ENCODE data around the gene GIGYF2.

The GIGYF2 gene, protein sequence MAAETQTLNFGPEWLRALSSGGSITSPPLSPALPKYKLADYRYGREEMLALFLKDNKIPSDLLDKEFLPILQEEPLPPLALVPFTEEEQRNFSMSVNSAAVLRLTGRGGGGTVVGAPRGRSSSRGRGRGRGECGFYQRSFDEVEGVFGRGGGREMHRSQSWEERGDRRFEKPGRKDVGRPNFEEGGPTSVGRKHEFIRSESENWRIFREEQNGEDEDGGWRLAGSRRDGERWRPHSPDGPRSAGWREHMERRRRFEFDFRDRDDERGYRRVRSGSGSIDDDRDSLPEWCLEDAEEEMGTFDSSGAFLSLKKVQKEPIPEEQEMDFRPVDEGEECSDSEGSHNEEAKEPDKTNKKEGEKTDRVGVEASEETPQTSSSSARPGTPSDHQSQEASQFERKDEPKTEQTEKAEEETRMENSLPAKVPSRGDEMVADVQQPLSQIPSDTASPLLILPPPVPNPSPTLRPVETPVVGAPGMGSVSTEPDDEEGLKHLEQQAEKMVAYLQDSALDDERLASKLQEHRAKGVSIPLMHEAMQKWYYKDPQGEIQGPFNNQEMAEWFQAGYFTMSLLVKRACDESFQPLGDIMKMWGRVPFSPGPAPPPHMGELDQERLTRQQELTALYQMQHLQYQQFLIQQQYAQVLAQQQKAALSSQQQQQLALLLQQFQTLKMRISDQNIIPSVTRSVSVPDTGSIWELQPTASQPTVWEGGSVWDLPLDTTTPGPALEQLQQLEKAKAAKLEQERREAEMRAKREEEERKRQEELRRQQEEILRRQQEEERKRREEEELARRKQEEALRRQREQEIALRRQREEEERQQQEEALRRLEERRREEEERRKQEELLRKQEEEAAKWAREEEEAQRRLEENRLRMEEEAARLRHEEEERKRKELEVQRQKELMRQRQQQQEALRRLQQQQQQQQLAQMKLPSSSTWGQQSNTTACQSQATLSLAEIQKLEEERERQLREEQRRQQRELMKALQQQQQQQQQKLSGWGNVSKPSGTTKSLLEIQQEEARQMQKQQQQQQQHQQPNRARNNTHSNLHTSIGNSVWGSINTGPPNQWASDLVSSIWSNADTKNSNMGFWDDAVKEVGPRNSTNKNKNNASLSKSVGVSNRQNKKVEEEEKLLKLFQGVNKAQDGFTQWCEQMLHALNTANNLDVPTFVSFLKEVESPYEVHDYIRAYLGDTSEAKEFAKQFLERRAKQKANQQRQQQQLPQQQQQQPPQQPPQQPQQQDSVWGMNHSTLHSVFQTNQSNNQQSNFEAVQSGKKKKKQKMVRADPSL (N-terminal part only)

DNA sequence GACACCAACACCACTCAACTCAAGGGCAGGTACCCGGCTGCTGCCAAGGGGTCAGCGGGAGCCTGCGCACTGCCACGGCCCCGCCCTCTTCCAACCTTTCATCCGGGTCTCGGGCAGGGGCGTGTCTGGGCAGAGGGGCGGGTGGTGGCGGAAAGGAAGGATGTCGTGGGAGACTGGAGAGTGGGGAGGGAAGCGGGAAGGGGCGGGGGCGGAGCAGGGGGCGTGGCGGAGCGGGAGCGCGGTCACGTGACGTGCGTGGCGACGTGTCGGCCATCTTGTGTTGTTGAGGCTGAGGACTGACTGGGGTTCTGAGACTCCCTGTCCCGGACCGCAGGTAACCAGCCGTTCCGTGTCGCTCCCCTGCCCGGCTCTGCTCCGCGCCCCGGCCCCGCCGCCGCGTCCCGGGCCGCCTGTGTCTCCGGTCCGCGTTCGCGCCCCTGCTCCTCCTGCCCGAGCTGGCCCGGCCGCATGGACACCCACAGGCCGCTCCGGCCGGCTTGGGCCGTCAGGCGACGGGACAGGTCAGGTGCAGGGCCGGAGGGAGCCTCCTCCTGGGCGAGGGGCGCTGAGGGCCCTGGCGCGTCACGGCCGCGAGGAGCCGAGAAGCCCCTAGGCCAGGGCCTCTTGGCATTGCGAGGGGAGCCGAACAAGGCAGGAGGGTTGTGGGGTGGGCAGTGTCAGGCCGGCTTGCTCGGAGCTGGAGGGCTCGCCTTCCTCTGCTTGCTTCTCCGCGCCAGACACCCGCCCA, at the start of gene GIGYF2:
Gene GIGYF2, plus strand, starts transcription at position 273 of the 748 bp plus-strand sequence. CDS start 37,867 bp downstream, outside the sequence.
- H3K27ac ChIP-seq (ENCODE audit: low read length), result no peak within 1 kb of the TSS
- DNase-seq (ENCODE audit: low read depth, low spot score), result peak; percentile 80
- H3K4me3 ChIP-seq (ENCODE audit: low read length), result peak within 1 kb of the TSS; percentile 88
- H3K9me3 ChIP-seq (ENCODE audit: control insufficient read depth, insufficient read depth, low read length), result no peaks in the 10 kb centered on the region
- H3K36me3 ChIP-seq (ENCODE audit: control insufficient read depth, insufficient read depth, low read length), result no peaks in the 10 kb centered on the region
- H3K4me1 ChIP-seq (ENCODE audit: control insufficient read depth, insufficient read depth, low read length), result no peaks in the 10 kb centered on the region
- no CpG with 5 or more reads among the region's 71 CpGs for WGBS (ENCODE audit: insufficient coverage, insufficient read length)
- H3K27me3 ChIP-seq (ENCODE audit: control insufficient read depth, insufficient read depth, low read length), result no peaks in the 10 kb centered on the region

DNA sequence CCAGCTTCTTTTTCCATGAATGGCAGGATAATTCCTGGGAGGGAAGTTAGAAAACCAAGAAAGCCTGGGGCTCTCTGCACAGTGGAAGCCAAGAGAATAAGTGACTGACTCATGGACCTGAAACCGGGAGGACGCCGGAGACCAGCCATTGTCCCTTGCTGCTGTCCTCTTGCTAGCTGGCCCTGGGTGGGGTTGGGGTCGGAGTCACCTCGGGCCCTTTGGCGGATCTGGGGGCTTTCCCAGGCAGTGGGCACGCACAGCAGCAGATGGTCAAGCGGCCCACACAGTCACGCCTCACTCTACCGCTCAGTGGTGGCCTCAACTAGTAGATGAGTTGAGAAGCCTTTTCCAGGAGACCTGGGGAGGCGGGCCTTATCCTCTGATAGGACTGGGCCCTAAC, 48.1 kb upstream of the GIGYF2 start:
- Histone ChIP-seq H3K4me3 (ENCODE audit: low read length) (no peak overlapping the region), H3K36me3 (ENCODE audit: control insufficient read depth, insufficient read depth, low read length) (no peaks in the 10 kb centered on the region), H3K4me1 (ENCODE audit: control insufficient read depth, insufficient read depth, low read length) (no peaks in the 10 kb centered on the region; the same call in 1 of the 2 replicates), H3K27me3 (ENCODE audit: control insufficient read depth, insufficient read depth, low read length) (no peaks in the 10 kb centered on the region), H3K9me3 (ENCODE audit: control insufficient read depth, insufficient read depth, low read length) (no peaks in the 10 kb centered on the region), H3K27ac (ENCODE audit: low read length) (no peak overlapping the region)
- no peak for DNase-seq (ENCODE audit: low read depth, low spot score)
- WGBS (ENCODE audit: insufficient coverage, insufficient read length), result no CpG with 5 or more reads among the region's 11 CpGs

DNA sequence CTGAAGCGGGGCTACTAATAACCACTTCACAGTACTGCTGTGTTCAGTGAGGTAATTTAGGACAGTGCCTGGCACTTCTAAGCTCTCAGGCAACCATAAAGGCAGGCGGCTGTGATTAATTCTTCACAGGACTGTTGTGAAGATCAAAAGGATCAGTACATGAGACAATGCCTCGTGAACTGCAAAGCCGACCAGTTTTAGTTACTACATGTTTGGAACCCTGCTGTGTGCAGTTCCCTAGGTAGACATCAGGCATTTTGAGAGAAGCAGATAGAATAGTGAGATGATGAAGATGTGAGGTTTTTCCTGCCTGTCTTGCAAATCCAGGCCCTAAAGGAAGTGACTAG, 44.7 kb upstream of the GIGYF2 start:
- Histone ChIP-seq H3K27ac (ENCODE audit: low read length) (no peak overlapping the region), H3K36me3 (ENCODE audit: control insufficient read depth, insufficient read depth, low read length) (no peaks in the 10 kb centered on the region), H3K9me3 (ENCODE audit: control insufficient read depth, insufficient read depth, low read length) (no peaks in the 10 kb centered on the region), H3K4me1 (ENCODE audit: control insufficient read depth, insufficient read depth, low read length) (no peaks in the 10 kb centered on the region; the same call in 1 of the 2 replicates), H3K27me3 (ENCODE audit: control insufficient read depth, insufficient read depth, low read length) (no peaks in the 10 kb centered on the region), H3K4me3 (ENCODE audit: low read length) (no peak overlapping the region)
- no peak for DNase-seq (ENCODE audit: low read depth, low spot score)
- WGBS (ENCODE audit: insufficient coverage, insufficient read length), result no CpG with 5 or more reads among the region's 4 CpGs

DNA sequence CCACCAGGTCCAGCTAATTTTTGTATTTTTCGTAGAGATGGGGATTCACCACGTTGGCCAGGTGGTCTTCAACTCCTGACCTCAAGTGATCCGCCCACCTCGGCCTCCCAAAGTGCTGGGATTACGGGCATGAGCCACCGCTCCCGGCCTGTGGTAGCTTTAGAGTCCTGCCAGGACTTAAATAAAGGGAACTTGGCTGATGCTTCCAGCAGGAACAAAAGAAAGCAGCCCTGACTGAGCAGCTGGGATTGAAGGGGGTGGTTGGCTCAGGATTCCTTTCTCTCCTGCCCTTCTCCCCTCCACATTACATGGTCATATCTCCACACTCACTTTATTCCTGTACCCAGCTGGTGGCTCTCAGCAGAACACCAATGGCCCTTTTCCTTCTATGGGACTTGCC, 43.7 kb upstream of the GIGYF2 start:
- Histone ChIP-seq H3K9me3 (ENCODE audit: control insufficient read depth, insufficient read depth, low read length) (no peaks in the 10 kb centered on the region), H3K4me3 (ENCODE audit: low read length) (no peak overlapping the region), H3K36me3 (ENCODE audit: control insufficient read depth, insufficient read depth, low read length) (no peaks in the 10 kb centered on the region), H3K4me1 (ENCODE audit: control insufficient read depth, insufficient read depth, low read length) (no peaks in the 10 kb centered on the region; the same call in 1 of the 2 replicates), H3K27ac (ENCODE audit: low read length) (no peak overlapping the region), H3K27me3 (ENCODE audit: control insufficient read depth, insufficient read depth, low read length) (no peaks in the 10 kb centered on the region)
- DNase-seq (ENCODE audit: low read depth, low spot score), result no peak
- WGBS (ENCODE audit: insufficient coverage, insufficient read length), result no CpG with 5 or more reads among the region's 7 CpGs

DNA sequence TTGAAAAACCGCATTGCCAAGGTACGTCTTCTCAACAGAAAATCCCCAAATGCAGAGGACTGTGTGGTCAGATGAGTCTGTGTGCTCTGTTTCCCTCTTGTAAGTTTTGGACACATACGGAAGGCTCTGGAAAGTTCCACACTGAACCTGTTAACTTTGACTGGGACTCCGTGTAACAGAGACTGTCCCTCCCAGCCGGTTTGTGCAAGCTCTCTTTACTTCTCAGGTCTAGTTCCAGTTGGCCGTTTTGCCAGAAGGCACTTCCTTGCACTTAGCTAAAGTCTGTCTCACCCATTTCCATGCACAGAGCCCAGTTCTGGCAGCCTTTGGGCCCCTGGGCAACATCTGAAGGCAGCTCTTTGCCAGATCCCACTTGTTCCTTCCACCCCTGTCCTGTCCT, 41.7 kb upstream of the GIGYF2 start:
- Histone ChIP-seq H3K4me1 (ENCODE audit: control insufficient read depth, insufficient read depth, low read length) (no peaks in the 10 kb centered on the region; the same call in 1 of the 2 replicates), H3K27ac (ENCODE audit: low read length) (no peak overlapping the region), H3K4me3 (ENCODE audit: low read length) (no peak overlapping the region), H3K9me3 (ENCODE audit: control insufficient read depth, insufficient read depth, low read length) (no peaks in the 10 kb centered on the region), H3K36me3 (ENCODE audit: control insufficient read depth, insufficient read depth, low read length) (no peaks in the 10 kb centered on the region), H3K27me3 (ENCODE audit: control insufficient read depth, insufficient read depth, low read length) (no peaks in the 10 kb centered on the region)
- no peak for DNase-seq (ENCODE audit: low read depth, low spot score)
- WGBS (ENCODE audit: insufficient coverage, insufficient read length), result no CpG with 5 or more reads among the region's 6 CpGs

DNA sequence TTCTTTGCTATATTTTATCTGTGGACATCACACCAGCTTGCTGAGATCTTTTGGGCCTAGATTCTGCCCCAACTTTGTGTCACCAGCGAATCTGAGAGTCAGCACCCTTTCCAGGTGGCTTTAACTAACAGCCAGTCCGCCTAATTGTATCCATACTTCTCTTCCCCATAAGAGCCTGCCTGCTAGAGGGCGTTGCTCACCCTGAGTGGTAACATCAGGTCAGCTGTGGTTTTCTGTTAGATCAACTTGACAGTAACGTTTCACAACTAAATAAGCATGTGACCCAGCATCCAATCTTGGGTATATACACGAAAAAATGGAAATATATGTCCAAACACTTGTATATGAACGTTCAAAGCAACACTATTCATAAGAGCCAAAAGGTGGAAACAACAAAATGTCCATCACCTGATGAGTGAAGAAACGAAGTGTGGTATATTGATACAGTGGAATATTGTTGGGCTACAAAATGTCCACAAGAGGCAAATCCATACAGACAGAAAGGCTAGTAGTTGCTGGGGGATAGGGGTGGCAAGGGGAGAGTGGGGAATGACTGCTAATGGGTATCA, 38.8 kb upstream of the GIGYF2 start:
- no peak overlapping the region for H3K27ac ChIP-seq (ENCODE audit: low read length)
- WGBS (ENCODE audit: insufficient coverage, insufficient read length), result no CpG with 5 or more reads among the region's 7 CpGs
- H3K9me3 ChIP-seq (ENCODE audit: control insufficient read depth, insufficient read depth, low read length), result no peaks in the 10 kb centered on the region
- DNase-seq (ENCODE audit: low read depth, low spot score), result no peak
- no peaks in the 10 kb centered on the region for H3K27me3 ChIP-seq (ENCODE audit: control insufficient read depth, insufficient read depth, low read length)
- no peaks in the 10 kb centered on the region for H3K36me3 ChIP-seq (ENCODE audit: control insufficient read depth, insufficient read depth, low read length)
- no peaks in the 10 kb centered on the region; the same call in 1 of the 2 replicates for H3K4me1 ChIP-seq (ENCODE audit: control insufficient read depth, insufficient read depth, low read length)
- H3K4me3 ChIP-seq (ENCODE audit: low read length), result no peak overlapping the region

DNA sequence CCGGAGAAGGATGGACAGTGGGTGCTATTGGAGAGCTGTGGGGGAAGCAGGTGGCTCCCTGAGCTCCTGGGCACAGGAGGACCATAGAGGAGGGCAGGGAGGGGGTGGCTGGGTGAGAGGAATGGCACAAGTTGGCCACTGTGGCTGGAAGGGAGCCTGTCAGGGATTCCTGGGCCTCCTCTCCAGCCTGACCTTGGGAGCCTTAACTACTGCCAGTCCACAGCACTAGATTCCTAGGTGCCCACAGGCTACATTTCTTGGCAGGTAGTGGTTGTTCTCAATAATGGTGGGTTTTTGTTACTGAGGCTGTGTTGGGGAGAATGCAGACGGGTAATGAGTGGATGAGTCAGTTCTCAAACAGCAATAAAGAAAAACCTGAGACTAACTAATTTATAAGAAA, 37.8 kb upstream of the GIGYF2 start:
- Histone ChIP-seq H3K4me3 (ENCODE audit: low read length) (no peak overlapping the region), H3K27ac (ENCODE audit: low read length) (no peak overlapping the region), H3K27me3 (ENCODE audit: control insufficient read depth, insufficient read depth, low read length) (no peaks in the 10 kb centered on the region), H3K36me3 (ENCODE audit: control insufficient read depth, insufficient read depth, low read length) (no peaks in the 10 kb centered on the region), H3K4me1 (ENCODE audit: control insufficient read depth, insufficient read depth, low read length) (no peaks in the 10 kb centered on the region), H3K9me3 (ENCODE audit: control insufficient read depth, insufficient read depth, low read length) (no peaks in the 10 kb centered on the region)
- DNase-seq (ENCODE audit: low read depth, low spot score), result no peak
- no CpG with 5 or more reads among the region's 2 CpGs for WGBS (ENCODE audit: insufficient coverage, insufficient read length)

DNA sequence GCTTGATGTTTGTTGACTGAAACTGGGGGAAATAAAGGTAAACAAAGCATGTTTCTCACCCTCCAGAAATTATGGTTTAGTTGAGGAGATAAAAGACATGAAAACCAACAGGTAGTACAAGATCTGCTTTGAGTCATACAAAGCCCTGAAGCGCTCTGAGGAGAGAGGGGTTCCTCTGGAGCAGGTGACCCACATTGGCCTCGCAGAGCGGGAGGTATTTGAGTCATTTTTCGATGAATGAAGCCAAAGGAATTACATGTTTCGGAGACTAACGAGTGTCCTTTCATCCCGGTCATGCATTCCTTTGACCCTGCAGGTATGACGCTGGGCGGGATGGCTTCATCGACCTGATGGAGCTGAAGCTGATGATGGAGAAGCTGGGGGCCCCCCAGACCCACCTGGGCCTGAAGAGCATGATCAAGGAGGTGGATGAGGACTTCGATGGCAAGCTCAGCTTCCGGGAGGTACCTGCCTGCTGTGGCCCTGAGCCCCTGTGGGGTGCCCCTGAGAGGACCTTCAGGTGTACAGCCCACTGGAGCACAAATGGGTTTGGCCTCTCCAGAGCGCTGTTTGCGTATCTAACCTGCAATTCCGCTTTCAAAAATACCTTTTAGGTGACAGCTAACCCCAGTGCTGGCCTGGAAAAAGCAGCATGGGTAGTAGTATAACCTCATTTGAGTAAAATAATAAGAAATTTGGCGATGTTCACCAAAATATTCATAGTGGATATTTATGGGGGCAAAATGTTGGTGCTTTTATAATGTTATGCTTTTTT, 34.5 kb upstream of the GIGYF2 start:
- no peak overlapping the region for H3K27ac ChIP-seq (ENCODE audit: low read length)
- no peaks in the 10 kb centered on the region for H3K4me1 ChIP-seq (ENCODE audit: control insufficient read depth, insufficient read depth, low read length)
- no CpG with 5 or more reads among the region's 16 CpGs for WGBS (ENCODE audit: insufficient coverage, insufficient read length)
- H3K27me3 ChIP-seq (ENCODE audit: control insufficient read depth, insufficient read depth, low read length), result no peaks in the 10 kb centered on the region
- H3K4me3 ChIP-seq (ENCODE audit: low read length), result no peak overlapping the region
- H3K9me3 ChIP-seq (ENCODE audit: control insufficient read depth, insufficient read depth, low read length), result no peaks in the 10 kb centered on the region
- DNase-seq (ENCODE audit: low read depth, low spot score), result no peak
- no peaks in the 10 kb centered on the region for H3K36me3 ChIP-seq (ENCODE audit: control insufficient read depth, insufficient read depth, low read length)

All from iPS DF 6.9 (cell line).